ENCODE data around the gene CHMP6.

Gene CHMP6

DNA sequence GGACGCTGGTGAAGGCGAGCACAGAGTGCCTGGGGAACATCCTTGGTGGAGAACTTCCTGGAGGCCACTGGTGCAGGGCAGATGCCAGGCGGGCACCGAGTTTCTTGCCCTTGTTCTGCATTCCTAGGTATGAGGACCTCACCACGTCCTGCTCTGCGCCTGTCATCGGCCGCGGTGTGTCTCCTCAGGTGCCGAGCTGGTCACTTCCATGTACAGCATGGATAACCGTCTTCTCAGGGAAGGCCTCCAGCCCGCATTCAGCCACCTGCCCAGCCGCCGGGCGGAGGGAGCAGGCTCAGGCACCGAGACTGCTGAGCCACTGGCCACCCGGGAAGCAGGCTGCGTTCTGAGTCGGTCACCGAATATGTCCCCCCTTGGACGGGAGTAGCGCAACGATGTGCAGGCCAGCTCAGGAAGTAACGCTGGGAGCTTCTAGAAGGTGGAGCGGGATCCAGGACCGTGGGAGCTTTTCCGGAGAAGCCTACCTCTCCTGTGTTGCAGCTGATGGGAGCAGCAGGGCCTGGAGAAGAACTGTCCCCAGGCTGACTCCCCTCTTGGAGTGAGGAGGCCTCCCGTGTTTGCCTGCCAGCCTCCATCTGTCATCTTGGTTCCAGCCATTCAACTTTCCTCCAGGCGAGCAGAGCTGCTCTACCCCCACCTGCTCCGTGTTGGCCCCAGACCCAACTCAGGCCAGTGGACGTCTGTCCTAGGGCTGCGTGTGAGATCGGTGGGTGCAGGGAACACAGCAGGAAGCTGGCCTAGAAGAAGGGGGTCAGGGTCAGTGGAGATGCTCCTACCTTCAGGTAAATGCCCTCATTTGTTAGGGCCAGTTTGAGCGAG lies 41.2 kb downstream of the CHMP6 start:
- DNase-seq, result no peak

DNA sequence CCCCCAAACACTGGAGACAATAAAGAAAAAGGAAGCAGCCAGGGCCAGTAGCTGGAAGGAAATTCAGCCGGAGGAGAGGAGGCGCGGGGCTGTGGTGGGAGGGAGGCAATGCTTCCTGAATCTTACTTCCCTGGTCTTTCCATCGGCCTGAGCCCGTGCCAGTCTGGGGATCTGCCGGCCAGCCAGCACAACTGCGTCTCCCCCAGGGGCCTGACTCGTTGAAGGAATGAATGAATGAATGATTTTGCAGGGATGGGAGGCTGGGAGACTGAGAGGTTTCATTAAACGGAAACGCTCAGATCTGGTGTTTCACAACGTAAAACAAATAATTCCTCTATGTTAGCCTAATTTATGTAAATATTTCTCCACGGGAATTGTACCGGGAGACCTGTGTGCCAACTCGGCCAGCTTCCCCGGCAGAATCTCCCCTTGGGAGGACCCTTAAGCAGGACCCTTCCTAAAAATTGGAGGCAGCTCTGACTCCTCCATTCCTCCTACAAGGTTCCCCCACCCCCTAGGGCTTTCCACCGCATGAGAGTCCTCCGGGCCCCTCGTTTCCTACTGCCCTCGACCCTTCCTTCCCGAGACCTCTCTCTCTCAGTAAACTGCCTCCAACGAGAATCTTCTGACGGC lies 42.0 kb downstream of the CHMP6 start:
- DNase-seq, result no peak

DNA sequence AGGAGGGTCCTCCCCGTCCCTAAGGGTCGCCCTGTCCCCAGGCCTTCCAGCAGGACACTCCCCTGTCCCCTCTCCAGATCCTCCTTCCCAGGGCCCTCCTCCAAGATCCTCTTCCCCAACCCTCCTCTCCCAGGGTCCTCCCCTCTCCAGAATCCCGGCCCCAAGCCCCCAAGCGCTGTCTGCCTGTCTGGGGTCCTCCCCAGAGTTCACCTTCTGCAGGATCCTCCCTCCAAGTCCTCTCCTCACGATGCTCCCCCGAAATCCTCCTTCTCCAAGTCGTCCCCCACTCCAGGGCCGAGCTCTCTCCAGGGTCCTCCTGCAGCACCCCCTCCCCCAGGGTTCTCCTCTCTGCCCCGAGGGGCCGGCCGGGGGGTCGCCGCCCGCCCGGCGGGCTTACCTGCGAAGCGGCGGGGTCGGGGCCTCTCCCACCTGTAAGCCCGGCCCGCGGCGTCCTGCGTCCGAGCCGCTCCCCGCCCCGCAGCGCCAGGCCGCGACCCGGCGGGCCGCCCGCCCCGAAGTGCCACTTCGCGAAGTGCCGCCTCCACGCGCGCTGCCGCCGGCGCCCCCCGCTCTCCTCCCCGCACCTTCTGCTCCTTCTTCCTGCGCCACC lies 42.6 kb downstream of the CHMP6 start:
- DNase-seq, result no peak

DNA sequence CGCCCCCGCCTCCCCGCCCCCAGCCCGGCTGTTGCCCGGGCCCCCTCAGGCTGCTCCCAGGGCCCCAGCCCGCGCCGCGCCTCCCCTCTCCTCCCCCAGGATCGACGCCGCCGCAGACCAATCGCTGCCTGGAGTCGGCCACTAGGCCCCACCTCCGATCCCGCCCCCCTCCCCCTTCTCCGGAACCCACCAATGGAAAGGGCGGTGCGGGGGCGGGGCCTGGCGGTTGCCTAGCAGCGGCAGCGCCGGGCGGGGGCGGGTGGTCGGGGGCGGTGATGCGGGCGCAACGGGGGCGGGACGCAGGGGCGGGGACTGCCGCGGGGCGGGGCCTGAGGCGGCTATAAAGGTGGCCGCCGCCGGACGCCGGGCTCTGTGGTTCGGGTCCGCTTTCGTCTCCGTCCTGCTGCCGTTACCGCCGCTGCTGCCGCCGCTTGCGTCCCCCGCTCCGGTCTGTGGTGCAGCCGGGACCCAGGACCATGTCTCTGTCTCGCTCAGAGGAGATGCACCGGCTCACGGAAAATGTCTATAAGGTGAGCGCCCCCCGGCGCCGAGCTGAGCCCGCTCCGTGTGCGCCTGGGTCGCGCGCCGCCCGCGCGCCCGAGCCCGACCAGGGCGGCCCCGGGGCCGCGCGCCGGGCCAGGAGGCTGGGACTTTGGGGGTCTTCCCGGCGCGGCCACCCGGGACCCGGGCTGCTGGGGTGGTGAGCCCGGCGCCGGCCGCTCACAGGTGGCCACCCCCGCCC lies 43.3 kb downstream of the CHMP6 start, which contains the start of gene BAIAP2:
Gene BAIAP2 (plus strand): TSS at position 373 of the 742 bp plus-strand sequence. CDS start 104 bp downstream, at position 477.
- peak; percentile 76 for DNase-seq

DNA sequence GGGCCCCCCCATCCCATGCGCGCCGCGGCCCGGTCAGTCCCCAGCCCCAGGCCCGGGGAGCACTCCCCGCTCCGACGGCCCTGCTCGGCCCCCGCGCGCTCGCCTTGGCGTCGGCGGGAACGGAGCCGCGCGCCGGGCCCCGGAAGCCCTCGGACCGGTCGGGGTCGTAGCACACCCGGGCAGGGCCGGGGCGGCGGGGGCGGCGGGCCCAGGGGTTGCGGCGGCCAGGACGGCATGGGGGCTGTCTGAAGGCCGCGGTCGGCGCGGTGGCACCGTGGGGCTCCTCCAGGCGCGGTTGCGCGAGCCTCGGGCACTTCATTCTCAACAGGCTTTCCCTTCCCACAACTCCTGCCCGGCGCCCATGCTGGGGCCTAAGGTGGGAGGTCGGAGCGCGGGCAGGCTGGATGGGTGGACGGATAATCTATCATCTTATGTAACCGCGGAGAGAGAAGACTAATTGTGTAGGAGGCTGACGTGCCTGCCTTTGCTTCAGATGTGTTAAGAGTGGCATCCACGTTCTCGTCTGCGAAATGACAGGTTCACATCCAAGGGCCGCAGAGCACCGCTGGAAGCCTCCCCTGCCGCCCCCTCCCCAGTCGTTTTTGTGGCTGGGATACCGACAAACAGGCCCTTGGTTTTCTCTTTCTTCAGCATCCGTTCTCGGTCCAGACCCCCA lies 44.0 kb downstream of the CHMP6 start:
- no peak for DNase-seq

DNA sequence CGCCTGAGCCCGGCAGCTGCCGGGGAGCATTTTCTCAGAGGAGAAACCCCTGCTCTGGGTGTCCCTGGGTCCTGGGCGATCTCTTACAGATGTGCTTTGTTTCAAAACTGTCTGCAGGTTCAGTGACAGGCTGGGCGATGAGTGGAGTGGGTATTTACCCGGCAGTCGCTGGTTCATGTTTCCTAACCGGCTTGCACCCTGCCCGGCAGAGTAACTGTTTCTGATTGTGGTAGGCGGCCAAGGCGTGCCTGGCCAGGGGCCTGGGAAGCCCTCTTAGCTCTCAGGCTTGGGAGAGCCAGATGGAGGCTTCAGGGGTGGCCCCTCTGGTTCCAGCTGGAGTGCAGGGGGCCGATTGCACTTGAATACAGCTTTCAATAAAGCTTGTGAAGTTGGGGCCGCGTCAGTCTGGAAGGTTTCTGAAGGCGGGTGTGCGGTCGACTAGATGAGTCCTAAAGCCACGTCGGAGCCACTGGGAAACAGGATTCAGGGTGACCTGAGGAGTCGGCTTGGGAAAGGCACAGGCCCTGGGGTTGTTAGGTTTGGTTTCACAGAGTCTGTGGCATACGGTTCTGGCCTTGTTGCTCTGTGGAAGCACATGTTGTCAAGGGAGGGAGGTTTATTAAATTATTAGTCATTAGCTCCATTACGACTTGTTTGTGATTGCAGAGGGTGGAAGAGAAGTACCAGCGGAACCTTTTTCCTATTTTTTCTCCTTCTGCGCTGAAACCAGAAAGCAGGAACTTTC lies 44.7 kb downstream of the CHMP6 start:
- DNase-seq, result no peak

DNA sequence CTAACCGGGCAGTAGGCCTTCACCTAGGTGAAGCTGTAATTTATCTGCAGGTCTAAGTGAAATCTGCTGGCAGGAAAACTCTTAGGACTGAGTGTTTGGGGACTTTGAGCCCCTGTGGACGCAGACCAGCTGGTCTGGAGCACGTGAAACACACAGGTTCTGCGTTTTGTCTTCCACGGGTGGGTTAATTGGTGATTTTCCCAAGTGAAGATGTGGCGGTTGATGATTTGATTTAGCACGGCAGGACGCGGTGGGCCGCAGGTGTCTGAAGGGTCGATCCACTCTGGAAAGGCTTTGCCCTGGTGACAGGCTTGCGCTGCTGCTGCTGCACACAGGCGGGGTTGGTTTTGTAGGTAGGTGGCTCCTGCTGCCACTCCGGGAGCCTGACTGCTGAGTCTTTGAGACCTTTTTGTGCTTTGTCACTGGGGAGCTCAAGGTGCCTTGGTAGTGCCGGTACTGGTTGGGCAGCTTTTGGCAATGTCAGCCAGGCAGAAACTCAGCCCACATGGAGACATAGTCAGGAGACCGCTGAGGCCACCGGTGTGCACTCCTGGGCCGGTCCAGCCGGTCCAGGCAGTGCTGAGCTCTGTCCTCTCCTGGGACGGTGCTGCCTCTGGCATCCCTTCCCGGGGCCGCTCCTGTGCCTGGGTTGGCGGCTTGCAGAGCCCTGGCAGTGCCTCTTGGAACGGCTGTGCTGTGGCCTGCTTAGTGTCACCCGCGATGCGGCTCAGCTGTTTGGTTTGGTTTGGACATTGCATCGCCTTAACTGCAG lies 45.6 kb downstream of the CHMP6 start:
- no peak for DNase-seq

DNA sequence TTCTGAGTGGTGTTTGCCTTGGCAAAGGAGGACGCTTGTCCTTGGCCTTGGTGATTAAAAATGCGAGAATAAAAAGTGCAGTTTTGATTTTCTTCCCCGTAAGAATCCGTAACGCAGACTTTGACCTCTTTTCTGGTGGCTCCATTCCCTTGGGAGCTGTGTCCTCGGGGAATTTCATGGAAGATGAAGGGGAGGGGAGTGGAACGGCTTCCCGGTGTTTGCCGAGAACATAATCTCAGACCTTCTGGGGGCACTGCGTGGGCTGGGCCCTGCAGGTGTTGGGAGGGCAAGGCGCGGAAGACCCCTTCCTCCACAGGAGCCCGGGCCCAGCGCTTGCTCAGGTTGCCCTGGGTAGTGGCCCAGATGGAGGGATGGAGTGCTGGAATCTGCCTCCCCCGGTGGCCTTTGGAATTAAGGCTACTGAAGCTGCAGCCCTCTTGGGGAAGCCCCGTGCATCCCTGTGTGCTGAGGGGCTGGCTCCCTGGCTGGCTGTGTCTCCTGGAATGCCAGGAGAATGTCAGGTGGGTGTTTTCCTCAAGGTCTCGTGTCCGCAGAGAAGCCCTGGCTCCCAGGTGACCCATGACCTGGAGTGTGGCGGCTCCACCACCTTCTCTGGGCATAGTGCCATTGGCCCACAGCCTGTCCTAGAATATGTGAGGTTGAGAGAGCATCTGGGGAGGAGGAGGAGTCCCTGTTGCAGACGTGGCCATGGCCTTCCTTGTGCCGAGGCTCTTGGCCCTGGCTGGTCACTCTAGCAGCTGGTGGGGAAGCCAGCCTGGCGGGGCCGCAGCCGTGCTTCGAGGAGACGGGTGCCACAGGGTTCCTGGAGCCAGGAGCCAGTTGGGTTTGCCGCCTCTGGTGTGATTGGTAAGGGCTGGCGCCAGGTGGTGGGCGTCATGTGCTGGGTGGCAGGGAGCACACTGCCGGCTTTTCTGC lies 46.4 kb downstream of the CHMP6 start:
- DNase-seq, result no peak

DNA sequence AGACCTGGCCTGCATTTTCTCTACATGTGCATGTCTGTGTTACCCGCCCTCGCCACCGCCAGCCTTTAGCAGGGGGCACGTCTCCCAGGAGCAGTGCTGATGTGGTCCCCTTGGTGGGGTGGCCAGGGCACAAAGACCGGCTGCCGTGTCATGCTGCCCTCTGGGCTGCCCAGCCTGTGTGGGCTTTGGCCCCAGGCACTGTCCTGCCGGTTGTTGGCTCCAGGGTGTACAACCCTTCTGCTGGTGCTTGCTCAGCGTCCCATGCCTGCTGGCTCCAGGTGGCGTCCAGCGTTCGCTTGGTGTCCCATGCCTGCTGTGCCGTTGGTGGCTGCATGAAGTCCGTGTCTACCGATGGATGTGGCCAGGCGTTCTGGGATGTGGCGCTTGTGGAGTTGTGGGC lies 47.5 kb downstream of the CHMP6 start:
- no peak for DNase-seq

DNA sequence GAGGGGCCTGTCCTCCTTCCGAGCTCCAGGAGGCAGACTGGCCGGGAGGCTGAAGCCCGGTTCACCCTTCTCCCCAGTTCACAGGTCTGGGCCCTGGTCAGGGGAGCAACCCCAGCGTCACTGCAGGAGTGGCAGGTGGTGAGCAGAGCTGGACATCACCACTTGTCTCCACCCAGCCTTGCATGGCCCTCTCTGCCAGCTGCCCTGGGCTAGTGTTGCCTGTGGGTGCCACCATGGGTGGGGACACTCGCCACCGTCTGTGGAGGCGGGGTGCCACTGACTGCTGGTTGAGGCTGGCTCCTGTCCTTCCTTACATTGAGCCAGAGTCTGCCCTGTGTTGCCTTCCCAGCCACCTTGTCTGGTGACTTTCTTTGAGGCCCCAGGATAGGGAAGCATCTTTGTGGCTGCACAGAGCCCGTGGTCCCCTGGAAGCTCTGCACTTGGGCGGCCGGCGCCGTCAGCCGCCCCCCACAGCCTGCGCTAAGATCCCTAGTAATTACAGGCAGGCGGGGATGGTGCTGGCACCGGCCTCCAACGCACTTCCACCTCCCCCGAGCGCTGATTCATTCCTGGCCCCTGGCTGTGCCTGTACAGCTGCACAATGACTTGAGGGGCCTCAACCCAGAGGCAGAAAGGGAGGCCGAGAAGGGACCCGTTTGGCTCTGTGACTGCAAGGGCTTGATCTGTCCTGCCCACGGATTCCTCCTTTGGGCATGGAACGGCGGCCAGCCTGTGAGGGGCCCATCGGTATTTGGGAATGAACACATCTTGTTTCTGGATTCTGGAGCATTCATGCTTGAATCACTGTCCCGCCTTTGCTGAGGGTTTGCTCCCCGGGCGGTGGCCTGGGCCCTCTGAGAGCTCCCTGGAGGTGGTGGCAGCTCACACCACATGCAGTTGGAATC lies 48.5 kb downstream of the CHMP6 start:
- DNase-seq, result no peak

DNA sequence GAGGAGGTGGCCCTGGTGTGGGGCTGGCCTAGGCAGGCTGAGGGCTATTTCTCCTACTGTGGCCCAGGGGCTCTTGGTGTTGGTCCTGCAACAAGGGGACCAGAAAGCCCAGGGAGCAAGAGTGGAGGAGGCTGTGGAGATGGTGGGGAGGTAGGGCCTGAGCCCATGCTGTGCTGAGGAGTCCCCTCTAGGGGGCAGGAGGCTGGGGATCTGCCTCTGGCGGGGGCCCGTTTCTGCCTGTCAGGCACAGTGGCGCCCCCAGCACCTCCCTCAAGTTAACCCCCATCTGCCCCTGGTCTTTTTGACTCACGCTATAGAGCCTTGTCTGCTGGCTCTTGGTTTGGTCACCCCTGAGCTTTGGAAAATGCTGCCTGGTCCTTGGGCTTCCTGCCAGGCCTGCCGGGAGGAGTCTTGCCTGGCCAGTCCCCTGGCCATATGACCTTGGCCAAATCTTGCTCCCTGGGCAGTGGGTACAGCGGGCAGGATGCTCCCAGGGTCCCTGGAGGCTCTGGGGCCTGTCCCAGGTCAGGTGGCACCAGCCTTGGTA lies 49.2 kb downstream of the CHMP6 start:
- no peak for DNase-seq

DNA sequence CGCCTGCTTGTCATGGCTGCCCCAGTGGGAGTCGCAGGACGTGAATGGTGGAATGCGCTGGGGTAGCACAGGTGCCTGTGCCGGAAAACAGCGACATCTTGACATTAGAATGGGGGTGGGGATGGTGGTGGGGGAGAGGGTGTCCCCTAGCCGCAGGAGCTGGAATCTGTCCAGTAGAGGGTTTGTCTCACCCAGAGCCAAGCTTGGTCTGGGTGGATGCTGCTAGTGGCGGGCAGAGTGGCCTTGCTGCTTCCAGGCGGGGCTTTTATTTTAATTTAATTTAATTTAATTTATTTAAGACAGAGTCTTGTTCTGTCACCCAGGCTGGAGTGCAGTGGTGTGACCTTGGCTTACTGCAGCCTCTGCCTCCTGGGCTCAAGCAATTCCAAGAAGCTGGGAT lies 51.0 kb downstream of the CHMP6 start:
- no peak for DNase-seq

DNA sequence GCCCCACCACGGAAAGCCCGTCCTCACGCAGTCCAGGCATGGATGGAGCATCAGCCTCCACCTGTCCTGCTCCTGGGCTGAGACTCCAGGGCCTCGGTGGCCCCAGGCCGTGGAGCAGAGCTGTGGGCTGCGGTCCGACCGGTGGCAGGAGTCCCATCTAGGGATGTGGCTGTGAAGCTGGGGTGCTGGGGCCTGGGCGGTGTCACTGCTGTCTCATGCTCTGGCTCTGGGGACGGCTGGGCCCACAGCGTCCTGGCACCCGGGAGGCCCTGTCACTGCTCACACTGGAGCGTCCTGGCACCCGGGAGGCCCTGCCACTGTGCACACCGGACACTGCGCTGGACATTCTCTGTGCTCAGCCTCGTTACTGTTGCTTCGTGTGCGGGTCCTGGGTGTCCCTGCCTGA lies 51.7 kb downstream of the CHMP6 start:
- no peak for DNase-seq

DNA sequence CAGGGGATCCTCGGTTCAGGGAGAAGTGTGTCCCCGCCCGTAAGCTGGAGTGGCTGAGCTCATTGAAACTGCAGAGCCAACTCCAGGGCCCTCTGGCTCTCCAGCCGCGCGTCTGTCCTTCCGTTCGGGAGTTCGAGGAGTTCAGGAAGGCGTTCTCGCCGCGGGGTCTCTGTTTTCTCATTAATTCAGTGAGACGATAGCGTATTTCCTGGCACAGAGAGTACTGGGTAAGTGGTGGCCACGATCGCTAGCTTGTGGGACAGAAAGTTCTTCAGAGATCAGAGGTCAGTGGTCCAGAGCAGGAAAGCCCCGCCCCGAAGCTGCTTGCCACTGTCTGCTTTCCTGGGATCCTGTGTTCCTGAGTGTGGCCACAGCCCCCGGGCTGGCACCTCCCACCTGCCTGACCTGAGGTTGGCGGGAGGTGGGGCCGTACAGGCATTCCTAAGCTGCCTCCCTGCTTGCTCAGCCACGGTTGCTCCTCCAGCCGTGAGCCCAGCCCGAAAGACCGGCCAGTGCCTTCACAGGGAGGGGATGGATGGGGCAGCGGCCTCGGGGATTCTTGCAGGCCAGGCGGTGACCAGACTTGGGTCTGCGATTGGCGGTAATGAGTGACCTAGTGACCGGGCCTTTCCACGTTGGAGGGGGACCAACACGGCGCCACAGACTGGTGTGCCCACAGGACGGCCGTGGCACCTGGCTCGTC lies 52.2 kb downstream of the CHMP6 start:
- no peak for DNase-seq

DNA sequence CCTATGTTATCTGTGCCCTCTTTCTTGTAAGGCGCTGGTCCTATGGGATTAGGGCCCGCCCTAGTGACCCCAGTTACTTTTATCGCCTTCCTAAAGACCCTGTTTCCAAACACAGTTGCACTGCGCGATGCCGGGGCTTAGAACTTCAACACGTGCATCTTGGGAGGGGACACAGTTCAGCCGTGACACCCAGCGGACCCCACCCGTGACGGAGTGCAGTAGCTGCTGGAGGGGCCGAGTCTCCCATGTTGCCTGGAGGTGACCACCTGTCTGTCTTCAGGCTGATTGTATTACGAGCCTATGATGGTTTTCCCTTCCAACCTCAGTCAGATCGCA lies 52.8 kb downstream of the CHMP6 start:
- DNase-seq, result no peak

DNA sequence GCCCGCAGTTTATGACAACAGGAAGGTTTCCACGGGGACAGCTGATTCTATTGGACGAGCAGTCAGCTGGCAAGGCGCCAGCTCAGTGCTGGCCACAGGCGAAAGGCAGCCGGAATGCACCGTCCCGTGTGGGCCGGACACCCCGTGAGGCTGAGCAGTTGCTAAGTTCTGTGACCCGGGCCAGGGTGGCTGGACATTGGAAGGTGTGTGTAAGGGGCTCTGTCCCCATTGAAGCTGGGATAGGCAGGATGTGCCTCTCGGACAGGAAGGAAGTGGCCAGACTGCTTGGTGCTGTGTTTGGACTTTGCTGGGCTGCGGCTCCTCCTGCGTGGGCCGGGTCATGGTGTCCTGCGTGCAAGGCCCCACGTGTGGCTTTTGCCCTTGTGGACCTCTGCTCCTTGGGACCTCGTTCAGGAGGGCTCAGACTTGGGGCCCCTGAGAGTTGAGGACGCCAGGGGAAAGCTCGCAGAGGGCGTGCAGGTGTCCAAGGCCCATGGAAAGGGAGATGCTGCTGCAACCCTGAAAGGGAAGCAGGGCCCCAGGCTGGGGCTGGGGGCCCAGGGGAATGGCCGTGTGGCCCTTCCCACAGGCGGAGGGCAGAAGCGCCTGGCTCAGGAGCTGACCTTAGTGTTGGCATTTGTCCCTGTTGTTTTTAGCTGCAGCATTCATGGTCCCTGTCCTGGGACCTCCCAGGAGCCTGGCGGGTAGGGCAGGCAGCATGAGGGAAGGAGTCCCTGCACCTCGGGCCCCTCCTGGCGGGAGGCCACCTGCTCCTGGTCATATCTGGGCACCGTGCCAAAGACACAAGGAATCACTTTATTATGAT lies 53.3 kb downstream of the CHMP6 start:
- DNase-seq, result peak; percentile 53

DNA sequence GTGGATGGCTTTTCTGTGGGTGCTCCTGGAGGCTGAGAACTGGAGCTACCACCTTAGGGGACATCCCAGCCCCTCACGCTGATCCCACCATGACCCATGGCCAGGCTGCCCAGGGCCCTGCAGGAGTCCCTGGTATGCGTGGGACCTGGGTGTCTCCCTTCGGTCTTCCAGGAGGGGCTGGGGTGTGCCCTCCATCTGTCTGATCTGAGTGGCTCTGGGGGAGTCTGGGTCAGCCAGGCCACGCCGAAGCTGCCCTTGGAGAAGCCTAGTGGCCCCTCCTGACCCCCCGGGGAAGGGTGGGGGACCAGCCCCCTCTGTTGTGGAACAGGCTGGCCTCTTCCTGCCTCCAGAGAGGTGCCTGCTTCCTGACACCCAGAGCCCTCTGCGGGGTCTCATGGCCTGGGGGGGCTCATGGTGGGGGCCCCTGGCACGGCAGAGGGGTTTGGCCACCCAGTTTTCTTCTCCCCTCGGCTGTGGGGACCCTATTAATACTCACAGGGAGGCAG lies 54.0 kb downstream of the CHMP6 start:
- DNase-seq, result no peak

Data from DMS153 (cell line).